HEK293 (cell line): ENCODE results near the gene WDR88.
A peak's percentile ranks its signal among the peaks of the same experiment; 100 is the strongest.

Experiments used
- CTCF ChIA-PET: fragments of 350-600 bp; formaldehyde crosslinking; extraction: SDS; loops from one replicate; lab custom pipeline; 2021; ENCODE audit warnings: antibody characterized with exemption; lab: Yijun Ruan, JAX
- POLR2A ChIA-PET: fragments of 300-600 bp; formaldehyde crosslinking; extraction: SDS; loops from one replicate; lab custom pipeline; 2020; ENCODE audit warnings: antibody characterized with exemption, inconsistent platforms; lab: Yijun Ruan, JAX
- H3K27ac ChIP-seq: fragments of 200-500 bp; sonication (Bioruptor generic); 2 replicates; pipeline ENCODE4 v1.5.1; 2014; ENCODE audit warnings: low read depth, low read length, control low read depth, inconsistent platforms; ENCODE audit errors: extremely low read depth
- H3K36me3 ChIP-seq, 2 experiments: fragments of 200-500 bp in 1 of 2; sonication (Bioruptor generic) in 1 of 2; 1 replicate in 1 of 2; 2 replicates in 1 of 2; pipeline ENCODE4 v1.5.1; 2014 to 2017; ENCODE audit warnings: inconsistent platforms in 2 of 2, low read length in 2 of 2; ENCODE audit not compliant: control insufficient read depth in 2 of 2, insufficient read depth in 1 of 2
- H3K4me1 ChIP-seq: fragments of 200-500 bp; sonication (Bioruptor generic); 2 replicates; pipeline ENCODE4 v1.5.1; 2014; ENCODE audit warnings: mild to moderate bottlenecking, low read length, inconsistent platforms; ENCODE audit not compliant: control insufficient read depth, insufficient read depth
- H3K4me3 ChIP-seq: 2 replicates; pipeline ENCODE4 v1.5.1; 2011; ENCODE audit warnings: low read depth, mild to moderate bottlenecking, control low read depth, low read length, moderate library complexity
- H3K9me3 ChIP-seq: fragments of 200-500 bp; sonication (Bioruptor generic); 2 replicates; pipeline ENCODE4 v1.5.1; 2014; ENCODE audit warnings: low read depth, low read length, inconsistent platforms; ENCODE audit not compliant: control insufficient read depth, insufficient read depth
- HOXA7 ChIP-seq: sonication (generic); formaldehyde crosslinking; IDR thresholded peaks from 2 replicates; pipeline ENCODE4 v1.8.1; 2022; ENCODE audit warnings: missing genetic modification reagents, borderline replicate concordance
- HOXC10 ChIP-seq: sonication (generic); formaldehyde crosslinking; IDR thresholded peaks from 2 replicates; pipeline ENCODE4 v1.8.1; 2023; ENCODE audit warnings: mild to moderate bottlenecking, missing genetic modification reagents
- KLF17 ChIP-seq: fragments of 450-650 bp; formaldehyde crosslinking; IDR thresholded peaks from 2 replicates; pipeline ENCODE4 v1.5.1; 2016; ENCODE audit warnings: missing biosample characterization, missing genetic modification characterization
- KLF7 ChIP-seq: fragments of 450-650 bp; formaldehyde crosslinking; IDR thresholded peaks from 2 replicates; pipeline ENCODE4 v1.5.1; 2016; ENCODE audit warnings: missing biosample characterization, missing genetic modification characterization, borderline replicate concordance
- KLF8 ChIP-seq: fragments of 450-650 bp; formaldehyde crosslinking; IDR thresholded peaks from 2 replicates; pipeline ENCODE4 v1.5.1; 2016; ENCODE audit warnings: missing biosample characterization, missing genetic modification characterization
- PATZ1 ChIP-seq: fragments of 450-650 bp; formaldehyde crosslinking; IDR thresholded peaks from 2 replicates; pipeline ENCODE4 v1.5.1; 2016; ENCODE audit warnings: missing biosample characterization, missing genetic modification characterization
- SP7 ChIP-seq: fragments of 450-650 bp; formaldehyde crosslinking; IDR thresholded peaks from 2 replicates; pipeline ENCODE4 v1.5.1; 2016; ENCODE audit warnings: missing biosample characterization, missing genetic modification characterization
- YY1 ChIP-seq: fragments of 450-650 bp; formaldehyde crosslinking; IDR thresholded peaks from 2 replicates; pipeline ENCODE4 v1.5.1; 2018; ENCODE audit warnings: missing biosample characterization, missing genetic modification characterization
- ZBTB11 ChIP-seq: fragments of 450-650 bp; formaldehyde crosslinking; conservative IDR thresholded peaks from 2 replicates; pipeline ENCODE4 v1.5.1; 2016; ENCODE audit warnings: low read depth, missing biosample characterization, missing genetic modification characterization
- ZBTB17 ChIP-seq: fragments of 450-650 bp; formaldehyde crosslinking; IDR thresholded peaks from 2 replicates; pipeline ENCODE4 v1.5.1; 2016; ENCODE audit warnings: missing biosample characterization, missing genetic modification characterization
- ZBTB48 ChIP-seq: fragments of 450-650 bp; formaldehyde crosslinking; IDR thresholded peaks from 2 replicates; pipeline ENCODE4 v1.5.1; 2016; ENCODE audit warnings: missing biosample characterization, missing genetic modification characterization
- ZNF24 ChIP-seq: fragments of 450-650 bp; formaldehyde crosslinking; IDR thresholded peaks from 2 replicates; pipeline ENCODE4 v1.5.1; 2016; ENCODE audit warnings: missing biosample characterization, missing genetic modification characterization
- ZNF280D ChIP-seq: fragments of 450-650 bp; formaldehyde crosslinking; IDR thresholded peaks from 2 replicates; pipeline ENCODE4 v1.5.1; 2016; ENCODE audit warnings: missing biosample characterization, missing genetic modification characterization
- ZNF335 ChIP-seq: fragments of 450-650 bp; formaldehyde crosslinking; conservative IDR thresholded peaks from 2 replicates; pipeline ENCODE4 v1.5.1; 2016; ENCODE audit warnings: missing biosample characterization, missing genetic modification characterization
- ZNF341 ChIP-seq: fragments of 450-650 bp; formaldehyde crosslinking; IDR thresholded peaks from 2 replicates; pipeline ENCODE4; 2016; ENCODE audit warnings: low read depth, missing biosample characterization, missing genetic modification characterization
- ZNF350 ChIP-seq: fragments of 450-650 bp; formaldehyde crosslinking; IDR thresholded peaks from 2 replicates; pipeline ENCODE4 v1.5.0; 2017; ENCODE audit warnings: missing biosample characterization, mild to moderate bottlenecking, missing genetic modification characterization
- ZNF37A ChIP-seq: fragments of 450-650 bp; IDR thresholded peaks from 2 replicates; pipeline ENCODE4 v1.5.1; 2018; ENCODE audit warnings: missing biosample characterization, missing genetic modification characterization
- ZNF391 ChIP-seq: fragments of 450-650 bp; formaldehyde crosslinking; IDR thresholded peaks from 2 replicates; pipeline ENCODE4 v1.5.1; 2016; ENCODE audit warnings: low read depth, missing biosample characterization, missing genetic modification characterization, borderline replicate concordance
- ZNF510 ChIP-seq: fragments of 450-650 bp; formaldehyde crosslinking; IDR thresholded peaks from 2 replicates; pipeline ENCODE4 v1.5.1; 2018; ENCODE audit warnings: mild to moderate bottlenecking, missing genetic modification characterization, missing biosample characterization; ENCODE audit not compliant: insufficient replicate concordance
- ZNF555 ChIP-seq: fragments of 450-650 bp; formaldehyde crosslinking; conservative IDR thresholded peaks from 2 replicates; pipeline ENCODE4 v1.5.1; 2017; ENCODE audit warnings: missing biosample characterization, mild to moderate bottlenecking, missing genetic modification characterization, inconsistent platforms
- ZNF561 ChIP-seq: fragments of 450-650 bp; IDR thresholded peaks from 2 replicates; pipeline ENCODE4 v1.5.1; 2018; ENCODE audit warnings: missing biosample characterization, missing genetic modification characterization, borderline replicate concordance
- ZNF596 ChIP-seq: fragments of 450-650 bp; IDR thresholded peaks from 2 replicates; pipeline ENCODE4 v1.5.0; 2018; ENCODE audit warnings: missing biosample characterization, mild to moderate bottlenecking, missing genetic modification characterization, moderate library complexity
- ZNF664 ChIP-seq: fragments of 450-650 bp; formaldehyde crosslinking; IDR thresholded peaks from 2 replicates; pipeline ENCODE4 v1.5.1; 2016; ENCODE audit warnings: missing biosample characterization, missing genetic modification characterization
- ZNF677 ChIP-seq: fragments of 450-650 bp; IDR thresholded peaks from 2 replicates; pipeline ENCODE4 v1.5.0; 2018; ENCODE audit warnings: missing biosample characterization, mild to moderate bottlenecking, missing genetic modification characterization, moderate library complexity
- ZNF747 ChIP-seq: fragments of 450-650 bp; formaldehyde crosslinking; IDR thresholded peaks from 2 replicates; pipeline ENCODE4 v1.5.1; 2016; ENCODE audit warnings: missing biosample characterization, missing genetic modification characterization
- ZSCAN30 ChIP-seq: fragments of 450-650 bp; IDR thresholded peaks from 2 replicates; pipeline ENCODE4 v1.5.1; 2018; ENCODE audit warnings: missing biosample characterization, mild to moderate bottlenecking, missing genetic modification characterization, moderate library complexity

WDR88 gene

GRCh38 chr19:33194886-33195644 is 63.2 kb downstream of the WDR88 start (continued):
- TF ChIP-seq ZNF664 (tag by site-specific recombination) (no peak), HOXC10 (peak; percentile 23; the same call in 1 of the 2 replicates), ZNF280D (no peak), KLF17 (peak; percentile 8; the same call in 1 of the 2 replicates), ZNF747 (tag by site-specific recombination) (no peak), ZNF335 (tag by site-specific recombination) (peak; percentile 65), ZNF391 (tag by site-specific recombination) (peak; percentile 45; the same call in 1 of the 2 replicates), ZNF596 (tag by site-specific recombination) (peak; percentile 44), ZSCAN30 (peak; percentile 62), SP7 (tag by site-specific recombination) (0 out of 2 replicates have a peak, but pooled peaks have one; percentile 46), ZBTB17 (tag by site-specific recombination) (no peak), ZNF510 (no peak), ZNF561 (tag by site-specific recombination) (peak; percentile 64; the same call in 1 of the 2 replicates), KLF7 (tag by site-specific recombination) (0 out of 2 replicates have a peak, but pooled peaks have one; percentile 15), ZNF677 (tag by site-specific recombination) (0 out of 2 replicates have a peak, but pooled peaks have one; percentile 12), ZNF24 (no peak), ZBTB48 (tag by site-specific recombination) (peak; percentile 55; the same call in 1 of the 2 replicates), KLF8 (tag by site-specific recombination) (peak; percentile 42; the same call in 1 of the 2 replicates), ZNF37A (peak; percentile 71; the same call in 1 of the 2 replicates)

- Histone ChIP-seq H3K4me3 (peak overlapping the region; percentile 47), H3K9me3 (no peaks in the 10 kb centered on the region), H3K27ac (peak overlapping the region; percentile 95), H3K36me3 (peaks cover 31 to 40% of the 10 kb centered on the region in 2 experiments), H3K4me1 (peaks cover 10% of the 10 kb centered on the region)
- POLR2A ChIA-PET = interaction anchor here (1.3 to 5.2 kb wide), 3 partner anchors 11 to 19 kb away, joined by 4 to 30 read pairs (median 7); no protein-coding TSS in a partner anchor
- CTCF ChIA-PET = interaction anchor here (0.8 to 6.4 kb wide), 6 partner anchors 11 to 76 kb away, joined by 3 to 75 read pairs (median 8); no protein-coding TSS in a partner anchor
- peak; percentile 46; the same call in 1 of the 2 replicates for TF ChIP-seq PATZ1 (tag by site-specific recombination)
- TF ChIP-seq ZNF341 = peak; percentile 87
- TF ChIP-seq ZBTB11 (tag by site-specific recombination) = peak; percentile 85
- no peak for TF ChIP-seq YY1 (tag by site-specific recombination)
- no peak for TF ChIP-seq ZNF555 (tag by site-specific recombination)
- TF ChIP-seq ZNF350 = no peak
- TF ChIP-seq HOXA7 (CRISPR knock-in tag) = 0 out of 2 replicates have a peak, but pooled peaks have one; percentile 65
Measured at GRCh38 chr19:33195645-33196347, 63.9 kb downstream of the WDR88 start.
